H9 (cell line): Measurements from ENCODE around the gene HLA-DRA. TPM values are rescaled to one million over a fixed set of nuclear protein-coding genes. Genes with fewer than 3 reads are reported as not detected.

Experiments
- DNase-seq: peaks from one replicate; pipeline ENCODE4 v3.0.0-alpha.2; 2017
- H2AFZ ChIP-seq: one replicate; pipeline ENCODE4 v1.6.1; 2013; ENCODE audit warnings: mild to moderate bottlenecking, low read length, control low read depth, moderate library complexity
- H2AK5ac ChIP-seq: 2 replicates; pipeline ENCODE4 v1.6.1; 2013; ENCODE audit warnings: low read length, control low read depth, mixed read lengths; ENCODE audit not compliant: insufficient read length
- H2BK120ac ChIP-seq: one replicate; pipeline ENCODE4 v1.6.1; 2013; ENCODE audit warnings: low read depth, mild to moderate bottlenecking, low read length, control low read depth, inconsistent platforms; ENCODE audit not compliant: poor library complexity, severe bottlenecking
- H2BK12ac ChIP-seq: 2 replicates; pipeline ENCODE4 v1.6.1; 2013; ENCODE audit warnings: low read length, control low read depth, mixed read lengths, low read depth; ENCODE audit not compliant: insufficient read length
- H2BK15ac ChIP-seq: 2 replicates; pipeline ENCODE4 v1.6.1; 2013; ENCODE audit warnings: low read depth, low read length, control low read depth
- H2BK20ac ChIP-seq: one replicate; pipeline ENCODE4 v1.6.1; 2013; ENCODE audit warnings: low read depth, mild to moderate bottlenecking, low read length, control low read depth, inconsistent platforms; ENCODE audit not compliant: poor library complexity, severe bottlenecking
- H2BK5ac ChIP-seq: 2 replicates; pipeline ENCODE4 v1.6.1; 2013; ENCODE audit warnings: low read length, control low read depth, mixed read lengths; ENCODE audit not compliant: insufficient read length
- H3K14ac ChIP-seq: 2 replicates; pipeline ENCODE4 v1.6.1; 2013; ENCODE audit warnings: low read length, control low read depth; ENCODE audit not compliant: insufficient read depth
- H3K18ac ChIP-seq: 2 replicates; pipeline ENCODE4 v1.6.1; 2013; ENCODE audit warnings: low read depth, mild to moderate bottlenecking, mixed read lengths, low read length, control low read depth; ENCODE audit not compliant: insufficient read length
- H3K23ac ChIP-seq: 2 replicates; pipeline ENCODE4 v1.6.1; 2013; ENCODE audit warnings: low read length, control low read depth, mixed read lengths, low read depth; ENCODE audit not compliant: insufficient read length
- H3K23me2 ChIP-seq: 2 replicates; pipeline ENCODE4 v1.6.1; 2013; ENCODE audit warnings: low read depth, mild to moderate bottlenecking, mixed read lengths, low read length, control low read depth; ENCODE audit not compliant: insufficient read length, poor library complexity, severe bottlenecking
- H3K27ac ChIP-seq: 2 replicates; pipeline ENCODE4 v1.5.1; 2013; ENCODE audit warnings: low read length, control low read depth, mixed read lengths, low read depth; ENCODE audit not compliant: insufficient read length
- H3K27me3 ChIP-seq: 2 replicates; pipeline ENCODE4 v1.6.1; 2013; ENCODE audit warnings: low read length, control low read depth, inconsistent platforms; ENCODE audit not compliant: insufficient read depth
- H3K4ac ChIP-seq: 2 replicates; pipeline ENCODE4 v1.6.1; 2013; ENCODE audit warnings: low read depth, mild to moderate bottlenecking, control low read depth, inconsistent platforms, low read length, moderate library complexity
- H3K4me1 ChIP-seq: 2 replicates; pipeline ENCODE4 v1.6.1; 2013; ENCODE audit warnings: low read length, control low read depth, inconsistent platforms; ENCODE audit not compliant: insufficient read depth
- H3K4me2 ChIP-seq: 2 replicates; pipeline ENCODE4 v1.6.1; 2013; ENCODE audit warnings: low read length, control low read depth, mixed read lengths; ENCODE audit not compliant: insufficient read length, insufficient read depth
- H3K56ac ChIP-seq: 2 replicates; pipeline ENCODE4 v1.6.1; 2013; ENCODE audit warnings: low read depth, mild to moderate bottlenecking, mixed read lengths, low read length, control low read depth; ENCODE audit not compliant: insufficient read length
- H3K79me1 ChIP-seq: 2 replicates; pipeline ENCODE4 v1.6.1; 2013; ENCODE audit warnings: low read depth, mild to moderate bottlenecking, moderate library complexity, low read length, control low read depth, inconsistent platforms; ENCODE audit not compliant: insufficient read depth, poor library complexity, severe bottlenecking
- H3K79me2 ChIP-seq: 2 replicates; pipeline ENCODE4 v1.6.1; 2013; ENCODE audit warnings: low read length, control low read depth, inconsistent platforms; ENCODE audit not compliant: insufficient read depth
- H3K9ac ChIP-seq: 2 replicates; pipeline ENCODE4 v1.6.1; 2013; ENCODE audit warnings: low read length, control low read depth, mixed read lengths; ENCODE audit not compliant: insufficient read length; ENCODE audit errors: extremely low read depth
- H3K9me3 ChIP-seq: one replicate; pipeline ENCODE4 v1.6.1; 2013; ENCODE audit warnings: low read depth, low read length, inconsistent platforms; ENCODE audit not compliant: control insufficient read depth
- H3T11ph ChIP-seq: one replicate; pipeline ENCODE4 v1.6.1; 2013; ENCODE audit warnings: mild to moderate bottlenecking, low read length, control low read depth, inconsistent platforms
- H4K20me1 ChIP-seq: one replicate; pipeline ENCODE4 v1.6.1; 2013; ENCODE audit not compliant: control insufficient read depth, insufficient read length, insufficient read depth
- H4K5ac ChIP-seq: 2 replicates; pipeline ENCODE4 v1.6.1; 2013; ENCODE audit warnings: low read depth, mild to moderate bottlenecking, mixed read lengths, low read length, control low read depth; ENCODE audit not compliant: insufficient read length
- H4K8ac ChIP-seq: replicated peaks from 2 replicates; pipeline ENCODE4 v1.6.1; 2013; ENCODE audit warnings: low read length, control low read depth, mixed read lengths, low read depth; ENCODE audit not compliant: insufficient read length
- H4K91ac ChIP-seq: 2 replicates; pipeline ENCODE4 v1.6.1; 2013; ENCODE audit warnings: low read depth, mild to moderate bottlenecking, moderate library complexity, mixed read lengths, low read length, control low read depth; ENCODE audit not compliant: insufficient read length
- H3K27ac Mint-ChIP-seq, 3 experiments: 2 replicates in 2 of 3; 3 replicates in 1 of 3; pipeline ENCODE4 v1.8.0; 2020 to 2021; ENCODE audit warnings: mixed read lengths in 3 of 3, mild to moderate bottlenecking in 1 of 3, moderate library complexity in 1 of 3
- H3K27me3 Mint-ChIP-seq: 2 replicates; pipeline ENCODE4 v1.8.0; 2021; ENCODE audit warnings: low read depth, mild to moderate bottlenecking, moderate library complexity, mixed read lengths
- H3K36me3 Mint-ChIP-seq, 3 experiments: 2 replicates in 2 of 3; 3 replicates in 1 of 3; pipeline ENCODE4 v1.8.0; 2020 to 2021; ENCODE audit warnings: low read depth in 3 of 3, mixed read lengths in 3 of 3; ENCODE audit not compliant: insufficient read depth in 1 of 3
- H3K4me1 Mint-ChIP-seq, 2 experiments: 2 replicates each; pipeline ENCODE4 v1.8.0; 2020; ENCODE audit warnings: mixed read lengths in 2 of 2
- H3K4me3 Mint-ChIP-seq, 2 experiments: 2 replicates in 1 of 2; 3 replicates in 1 of 2; pipeline ENCODE4 v1.8.0; 2020 to 2021; ENCODE audit warnings: mild to moderate bottlenecking in 2 of 2, mixed read lengths in 2 of 2, moderate library complexity in 1 of 2
- H3K9me3 Mint-ChIP-seq, 2 experiments: 2 replicates in 1 of 2; 3 replicates in 1 of 2; pipeline ENCODE4 v1.8.0; 2020; ENCODE audit warnings: mild to moderate bottlenecking in 2 of 2, mixed read lengths in 2 of 2, moderate library complexity in 1 of 2
- WGBS: extraction: QIAGEN DNeasy Blood & Tissue Kit; methylation state at CpG from one replicate; pipeline ENCODE4 v1.1.7; 2013; ENCODE audit warnings: missing lambda C conversion rate, low lambda C conversion rate, mixed read lengths; ENCODE audit not compliant: insufficient read length; ENCODE audit errors: extremely low coverage; 5-methylcytosine and 5-hydroxymethylcytosine counted together
- total RNA-seq: library from RNA; stranded (reverse); gene quantifications from 2 replicates; pipeline ENCODE4 v1.2.1, GENCODE V29; 2021
- TF ChIP-seq, protein P1 (sequence below): fragments of 200-600 bp; sonication (generic); conservative IDR thresholded peaks from 3 replicates; pipeline ENCODE4 v1.8.0; 2021; ENCODE audit warnings: antibody characterized with exemption, mild to moderate bottlenecking

The HLA-DRA gene
- total RNA-seq, 1 experiment from 2014 or later: 3.1 TPM

DNA sequence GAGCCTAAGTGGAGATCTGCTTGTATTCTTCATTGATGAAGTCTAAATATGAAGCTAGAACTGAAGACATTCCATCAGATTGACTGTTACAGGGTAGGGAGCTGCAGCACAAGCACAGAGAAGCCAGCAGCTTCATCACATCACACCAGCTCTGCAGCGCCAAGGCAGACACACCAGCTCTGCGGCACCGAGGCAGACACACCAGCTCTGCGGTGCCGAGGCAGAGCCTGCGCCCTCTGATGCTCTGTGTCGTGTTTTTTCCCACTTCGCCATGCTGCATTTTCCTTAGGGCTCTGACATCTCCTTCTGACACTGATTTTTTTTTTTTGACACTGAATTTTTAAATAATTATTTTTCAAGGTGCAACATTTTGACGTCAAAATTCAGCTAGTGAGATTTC is 33.5 kb upstream of the HLA-DRA start:
- no peak overlapping the region for H2BK15ac ChIP-seq
- WGBS: no CpG with 5 or more reads among the region's 9 CpGs
- no peak overlapping the region for H2BK12ac ChIP-seq
- Mint-ChIP-seq H3K36me3 (no peaks in the 10 kb centered on the region; a peak in 1 of 7 replicates), H3K4me1 (peaks cover 8 to 11% of the 10 kb centered on the region in 2 experiments), H3K27me3 (peaks cover 10% of the 10 kb centered on the region), H3K4me3 (no peak overlapping the region), H3K27ac (no peak overlapping the region), H3K9me3 (peaks cover 3 to 5% of the 10 kb centered on the region in 2 experiments; a peak in 4 of 5 replicates)
- no peaks in the 10 kb centered on the region for H4K20me1 ChIP-seq
- no peak overlapping the region for H4K91ac ChIP-seq
- H2BK5ac ChIP-seq: no peak overlapping the region
- H3K79me2 ChIP-seq: no peaks in the 10 kb centered on the region
- DNase-seq: no peak
- no peak overlapping the region for H2BK20ac ChIP-seq
- H3K27ac ChIP-seq: no peak overlapping the region
- H2BK120ac ChIP-seq: no peak overlapping the region
- H3K14ac ChIP-seq: no peak overlapping the region
- peaks cover 4% of the 10 kb centered on the region; the same call in 1 of the 2 replicates for H3K4me1 ChIP-seq
- H3K56ac ChIP-seq: no peak overlapping the region
- H3K4me2 ChIP-seq: no peak overlapping the region
- H3T11ph ChIP-seq: no peak overlapping the region
- no peak overlapping the region for H4K8ac ChIP-seq
- no peak overlapping the region for H3K4ac ChIP-seq
- no peaks in the 10 kb centered on the region for H3K79me1 ChIP-seq
- no peak overlapping the region for H2AK5ac ChIP-seq
- H3K18ac ChIP-seq: no peak overlapping the region
- H2AFZ ChIP-seq: no peak overlapping the region
- no peaks in the 10 kb centered on the region for H3K9me3 ChIP-seq
- no peaks in the 10 kb centered on the region for H3K27me3 ChIP-seq
- TF ChIP-seq, protein P1, sequence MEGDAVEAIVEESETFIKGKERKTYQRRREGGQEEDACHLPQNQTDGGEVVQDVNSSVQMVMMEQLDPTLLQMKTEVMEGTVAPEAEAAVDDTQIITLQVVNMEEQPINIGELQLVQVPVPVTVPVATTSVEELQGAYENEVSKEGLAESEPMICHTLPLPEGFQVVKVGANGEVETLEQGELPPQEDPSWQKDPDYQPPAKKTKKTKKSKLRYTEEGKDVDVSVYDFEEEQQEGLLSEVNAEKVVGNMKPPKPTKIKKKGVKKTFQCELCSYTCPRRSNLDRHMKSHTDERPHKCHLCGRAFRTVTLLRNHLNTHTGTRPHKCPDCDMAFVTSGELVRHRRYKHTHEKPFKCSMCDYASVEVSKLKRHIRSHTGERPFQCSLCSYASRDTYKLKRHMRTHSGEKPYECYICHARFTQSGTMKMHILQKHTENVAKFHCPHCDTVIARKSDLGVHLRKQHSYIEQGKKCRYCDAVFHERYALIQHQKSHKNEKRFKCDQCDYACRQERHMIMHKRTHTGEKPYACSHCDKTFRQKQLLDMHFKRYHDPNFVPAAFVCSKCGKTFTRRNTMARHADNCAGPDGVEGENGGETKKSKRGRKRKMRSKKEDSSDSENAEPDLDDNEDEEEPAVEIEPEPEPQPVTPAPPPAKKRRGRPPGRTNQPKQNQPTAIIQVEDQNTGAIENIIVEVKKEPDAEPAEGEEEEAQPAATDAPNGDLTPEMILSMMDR: no peak
- no peak overlapping the region for H3K23ac ChIP-seq
- H3K23me2 ChIP-seq: no peaks in the 10 kb centered on the region
- no peak overlapping the region for H3K9ac ChIP-seq
- no peak overlapping the region for H4K5ac ChIP-seq
